C4-2B (cell line): ENCODE measurements around the gene SPECC1L.

ENCODE experiments used
- H3K27ac ChIP-seq: fragments of 450-650 bp; 2 replicates; pipeline ENCODE4 v1.5.1; 2017
- ZFX ChIP-seq: fragments of 450-650 bp; IDR thresholded peaks from 2 replicates; pipeline ENCODE4 v1.6.1; 2017
- TF ChIP-seq, protein P1 (sequence below): fragments of 450-650 bp; conservative IDR thresholded peaks from 2 replicates; pipeline ENCODE4 v1.5.1; 2017; ENCODE audit warnings: mild to moderate bottlenecking

The SPECC1L gene

GRCh38 chr22:24380905-24381230, 110.2 kb downstream of the SPECC1L start:
- no peak overlapping the region for H3K27ac ChIP-seq
- no peak for TF ChIP-seq ZFX
- TF ChIP-seq, protein P1, sequence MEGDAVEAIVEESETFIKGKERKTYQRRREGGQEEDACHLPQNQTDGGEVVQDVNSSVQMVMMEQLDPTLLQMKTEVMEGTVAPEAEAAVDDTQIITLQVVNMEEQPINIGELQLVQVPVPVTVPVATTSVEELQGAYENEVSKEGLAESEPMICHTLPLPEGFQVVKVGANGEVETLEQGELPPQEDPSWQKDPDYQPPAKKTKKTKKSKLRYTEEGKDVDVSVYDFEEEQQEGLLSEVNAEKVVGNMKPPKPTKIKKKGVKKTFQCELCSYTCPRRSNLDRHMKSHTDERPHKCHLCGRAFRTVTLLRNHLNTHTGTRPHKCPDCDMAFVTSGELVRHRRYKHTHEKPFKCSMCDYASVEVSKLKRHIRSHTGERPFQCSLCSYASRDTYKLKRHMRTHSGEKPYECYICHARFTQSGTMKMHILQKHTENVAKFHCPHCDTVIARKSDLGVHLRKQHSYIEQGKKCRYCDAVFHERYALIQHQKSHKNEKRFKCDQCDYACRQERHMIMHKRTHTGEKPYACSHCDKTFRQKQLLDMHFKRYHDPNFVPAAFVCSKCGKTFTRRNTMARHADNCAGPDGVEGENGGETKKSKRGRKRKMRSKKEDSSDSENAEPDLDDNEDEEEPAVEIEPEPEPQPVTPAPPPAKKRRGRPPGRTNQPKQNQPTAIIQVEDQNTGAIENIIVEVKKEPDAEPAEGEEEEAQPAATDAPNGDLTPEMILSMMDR = no peak

- TF ChIP-seq, protein P1 = no peak
- no peak for TF ChIP-seq ZFX
- H3K27ac ChIP-seq = no peak overlapping the region
These were observed 112.4 kb downstream of the SPECC1L start for GRCh38 chr22:24383061-24383460.

DNA sequence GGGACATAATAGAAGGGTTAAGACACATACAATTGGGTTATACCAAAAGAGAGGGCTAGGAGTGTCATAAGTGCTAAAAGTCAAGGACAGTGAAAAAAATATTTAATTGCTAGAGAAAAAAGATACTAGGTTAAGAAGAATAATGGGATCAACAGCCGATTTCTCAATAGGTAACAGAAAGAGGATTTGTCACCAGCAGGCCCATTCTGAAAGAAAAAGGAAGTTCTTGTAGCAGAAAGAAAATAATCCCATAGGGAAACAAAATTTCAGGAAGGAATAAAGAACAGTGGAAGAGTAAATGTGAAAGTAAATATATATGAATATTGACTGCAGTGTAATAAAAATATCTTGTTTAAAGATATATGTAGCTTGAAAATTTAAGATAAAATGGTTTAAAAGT, 113.5 kb downstream of the SPECC1L start:
- no peak overlapping the region for H3K27ac ChIP-seq
- no peak for TF ChIP-seq ZFX
- TF ChIP-seq, protein P1 = no peak

GRCh38 chr22:24386937-24387471, 116.4 kb downstream of the SPECC1L start:
- H3K27ac ChIP-seq = peak overlapping the region; percentile 25; the same call in 1 of the 2 replicates
- no peak for TF ChIP-seq ZFX
- TF ChIP-seq, protein P1 = no peak

DNA sequence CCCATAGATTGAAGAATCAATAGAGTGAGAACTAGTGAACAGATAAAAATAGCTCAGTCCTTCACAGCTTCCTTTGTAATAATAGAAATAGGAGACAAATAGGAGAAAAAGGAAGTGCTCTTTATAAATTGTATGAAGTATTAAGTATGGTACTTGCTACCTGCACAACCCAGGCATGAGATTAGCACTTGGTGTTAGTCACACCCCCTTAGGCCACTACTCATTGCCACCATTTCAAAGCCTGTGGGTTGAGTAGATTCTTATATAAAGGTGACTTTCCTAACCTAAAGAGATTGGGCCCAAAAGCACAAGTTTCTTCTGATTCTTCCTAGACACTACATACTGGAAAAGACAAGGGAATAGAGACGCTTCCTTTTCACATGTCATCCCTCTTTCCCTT, 119.0 kb downstream of the SPECC1L start:
- H3K27ac ChIP-seq = no peak overlapping the region
- no peak for TF ChIP-seq ZFX
- TF ChIP-seq, protein P1 = no peak

DNA sequence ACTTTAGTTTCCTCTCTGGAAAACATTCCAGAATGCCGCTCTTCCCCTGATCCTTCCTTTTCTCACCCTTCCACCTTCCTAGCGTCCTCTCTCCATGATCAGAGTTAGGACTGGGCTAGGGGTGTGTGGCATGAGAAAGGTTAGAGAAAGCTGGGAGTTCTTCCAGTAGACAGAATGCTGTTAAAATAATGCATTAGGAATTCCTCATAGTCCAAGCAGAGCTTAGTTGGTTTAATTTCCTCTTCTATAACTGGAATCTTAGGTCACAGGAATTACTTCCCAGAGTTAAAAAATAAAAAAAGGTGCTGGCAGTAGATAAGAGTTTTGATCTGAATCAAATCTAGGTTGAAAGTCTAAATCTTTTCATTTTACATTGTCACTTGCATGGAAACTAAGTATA, 119.5 kb downstream of the SPECC1L start:
- no peak for TF ChIP-seq ZFX
- TF ChIP-seq, protein P1 = no peak
- H3K27ac ChIP-seq = no peak overlapping the region

GRCh38 chr22:24390576-24390975, 119.9 kb downstream of the SPECC1L start:
- TF ChIP-seq ZFX = no peak
- TF ChIP-seq, protein P1 = no peak
- no peak overlapping the region for H3K27ac ChIP-seq
